ENCODE results near the gene MGAT4A. TPM values are rescaled to one million over a fixed set of nuclear protein-coding genes. Genes with fewer than 3 reads are reported as not detected.

MGAT4A gene
- total and polyA plus RNA-seq, 4 donors = 16.1 to 43.7 (median 31.9) TPM

DNA sequence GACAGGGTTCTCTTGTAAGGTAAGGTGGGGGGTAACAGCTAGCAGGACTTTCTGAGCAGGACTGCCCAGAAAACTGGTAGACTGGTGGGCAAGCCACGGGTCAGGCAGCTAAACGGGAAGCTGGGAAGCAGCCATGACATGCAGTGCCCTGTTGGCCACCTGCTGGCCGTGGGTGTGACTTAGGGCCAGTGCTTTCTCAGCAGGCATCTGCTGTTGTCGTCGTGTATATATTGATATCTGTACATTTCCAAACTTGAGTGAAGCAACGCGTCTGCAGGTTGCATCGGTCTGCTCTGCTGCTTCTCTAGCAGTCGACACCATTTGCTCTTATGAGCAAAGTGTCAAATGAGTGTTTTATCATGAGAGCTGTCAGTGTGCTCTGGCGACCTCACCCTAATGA lies 153.6 kb downstream of the MGAT4A start:
- TF ChIP-seq, protein P1, sequence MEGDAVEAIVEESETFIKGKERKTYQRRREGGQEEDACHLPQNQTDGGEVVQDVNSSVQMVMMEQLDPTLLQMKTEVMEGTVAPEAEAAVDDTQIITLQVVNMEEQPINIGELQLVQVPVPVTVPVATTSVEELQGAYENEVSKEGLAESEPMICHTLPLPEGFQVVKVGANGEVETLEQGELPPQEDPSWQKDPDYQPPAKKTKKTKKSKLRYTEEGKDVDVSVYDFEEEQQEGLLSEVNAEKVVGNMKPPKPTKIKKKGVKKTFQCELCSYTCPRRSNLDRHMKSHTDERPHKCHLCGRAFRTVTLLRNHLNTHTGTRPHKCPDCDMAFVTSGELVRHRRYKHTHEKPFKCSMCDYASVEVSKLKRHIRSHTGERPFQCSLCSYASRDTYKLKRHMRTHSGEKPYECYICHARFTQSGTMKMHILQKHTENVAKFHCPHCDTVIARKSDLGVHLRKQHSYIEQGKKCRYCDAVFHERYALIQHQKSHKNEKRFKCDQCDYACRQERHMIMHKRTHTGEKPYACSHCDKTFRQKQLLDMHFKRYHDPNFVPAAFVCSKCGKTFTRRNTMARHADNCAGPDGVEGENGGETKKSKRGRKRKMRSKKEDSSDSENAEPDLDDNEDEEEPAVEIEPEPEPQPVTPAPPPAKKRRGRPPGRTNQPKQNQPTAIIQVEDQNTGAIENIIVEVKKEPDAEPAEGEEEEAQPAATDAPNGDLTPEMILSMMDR (IDR thresholded peaks at IDR 0.05; ENCODE audit: control extremely low read depth, extremely low read depth) = no peak
- H3K36me3 ChIP-seq (ENCODE audit: control insufficient read depth in 4 of 4, insufficient read depth in 4 of 4, low read length in 4 of 4) = peaks cover 3 to 55% (median 9%) of the 10 kb centered on the region in 4 donors
- WGBS, 2 donors = 79 to 85% methylated on average over 10 of the region's 10 CpGs

GRCh38 chr2:98576666-98577312 lies 154.1 kb downstream of the MGAT4A start:
- H3K9me3 ChIP-seq (ENCODE audit: control insufficient read depth in 4 of 4, insufficient read depth in 3 of 4, low read length in 3 of 4) = no peaks in the 10 kb centered on the region
- 91 to 95% methylated on average over 22 of the region's 22 CpGs for WGBS, 2 donors
- no peaks in the 10 kb centered on the region for H3K4me1 ChIP-seq (ENCODE audit: control insufficient read depth in 5 of 5, insufficient read depth in 5 of 5, low read length in 5 of 5)
- no peak overlapping the region for H3K9ac ChIP-seq (ENCODE audit: insufficient read depth in 1 of 2, low read length in 2 of 2)
- DNase-seq (no peak), ATAC-seq (ENCODE audit: insufficient read depth, low FRiP score) (no peak)
- peaks cover 3 to 59% (median 7%) of the 10 kb centered on the region in 4 donors for H3K36me3 ChIP-seq (ENCODE audit: control insufficient read depth in 4 of 4, insufficient read depth in 4 of 4, low read length in 4 of 4)
- no peak overlapping the region for H3K27ac ChIP-seq (ENCODE audit: low read depth in 1 of 2, low read length in 1 of 2)
- no peaks in the 10 kb centered on the region for H3K27me3 ChIP-seq (ENCODE audit: control insufficient read depth in 3 of 3, insufficient read depth in 3 of 3, low read length in 2 of 3)
- TF ChIP-seq, protein P1 (IDR thresholded peaks at IDR 0.05; ENCODE audit: control extremely low read depth, extremely low read depth) = no peak
- no peak overlapping the region for H3K4me3 ChIP-seq

More for the DNA sequence above, 153.6 kb downstream of the MGAT4A start:
- H3K27ac ChIP-seq (ENCODE audit: low read depth in 1 of 2, low read length in 1 of 2) = no peak overlapping the region
- no peaks in the 10 kb centered on the region for H3K9me3 ChIP-seq (ENCODE audit: control insufficient read depth in 4 of 4, insufficient read depth in 3 of 4, low read length in 3 of 4)
- no peak overlapping the region for H3K9ac ChIP-seq (ENCODE audit: insufficient read depth in 1 of 2, low read length in 2 of 2)
- no peak for ATAC-seq (ENCODE audit: insufficient read depth, low FRiP score)
- no peak for DNase-seq
- no peaks in the 10 kb centered on the region for H3K27me3 ChIP-seq (ENCODE audit: control insufficient read depth in 3 of 3, insufficient read depth in 3 of 3, low read length in 2 of 3)
- H3K4me1 ChIP-seq (ENCODE audit: control insufficient read depth in 5 of 5, insufficient read depth in 5 of 5, low read length in 5 of 5) = no peaks in the 10 kb centered on the region
- no peak overlapping the region for H3K4me3 ChIP-seq

- no peaks in the 10 kb centered on the region for H3K27me3 ChIP-seq (ENCODE audit: control insufficient read depth in 3 of 3, insufficient read depth in 3 of 3, low read length in 2 of 3)
- TF ChIP-seq, protein P1 (IDR thresholded peaks at IDR 0.05; ENCODE audit: control extremely low read depth, extremely low read depth) = no peak
- H3K9me3 ChIP-seq (ENCODE audit: control insufficient read depth in 4 of 4, insufficient read depth in 3 of 4, low read length in 3 of 4) = no peaks in the 10 kb centered on the region
- WGBS, 2 donors = 96 to 97% methylated on average over 13 of the region's 13 CpGs
- no peak for ATAC-seq (ENCODE audit: insufficient read depth, low FRiP score)
- H3K36me3 ChIP-seq (ENCODE audit: control insufficient read depth in 4 of 4, insufficient read depth in 4 of 4, low read length in 4 of 4) = peaks cover 3 to 72% (median 7%) of the 10 kb centered on the region in 4 donors
- H3K4me1 ChIP-seq (ENCODE audit: control insufficient read depth in 5 of 5, insufficient read depth in 5 of 5, low read length in 5 of 5) = no peaks in the 10 kb centered on the region
- H3K9ac ChIP-seq (ENCODE audit: insufficient read depth in 1 of 2, low read length in 2 of 2) = no peak overlapping the region
- no peak overlapping the region for H3K4me3 ChIP-seq
- DNase-seq = no peak
- no peak overlapping the region for H3K27ac ChIP-seq (ENCODE audit: low read depth in 1 of 2, low read length in 1 of 2)
Measured at GRCh38 chr2:98573426-98573825, 157.5 kb downstream of the MGAT4A start.

DNA sequence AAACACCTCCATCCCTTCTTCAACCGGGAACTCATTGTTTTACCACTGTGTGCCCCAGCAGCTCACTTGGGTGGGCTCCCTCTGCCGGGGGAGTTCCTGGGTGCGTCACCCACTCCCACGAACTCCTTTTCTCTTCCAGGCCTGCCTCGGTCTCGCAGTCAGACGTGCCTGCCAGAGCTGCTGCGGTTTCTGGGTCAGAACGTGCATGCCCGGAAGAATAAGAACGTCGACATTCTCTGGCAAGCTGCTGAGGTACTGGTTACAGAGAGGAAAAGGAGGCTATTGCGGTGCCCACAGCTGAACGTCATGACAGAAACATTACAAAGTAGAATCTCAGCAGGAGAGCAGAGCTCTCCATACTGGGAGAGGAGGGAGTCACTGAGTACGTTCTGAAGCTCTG lies 158.3 kb downstream of the MGAT4A start:
- Histone ChIP-seq H3K9me3 (ENCODE audit: control insufficient read depth in 4 of 4, insufficient read depth in 3 of 4, low read length in 3 of 4) (no peaks in the 10 kb centered on the region), H3K36me3 (ENCODE audit: control insufficient read depth in 4 of 4, insufficient read depth in 4 of 4, low read length in 4 of 4) (peaks cover 3 to 71% (median 9%) of the 10 kb centered on the region in 4 donors), H3K9ac (ENCODE audit: insufficient read depth in 1 of 2, low read length in 2 of 2) (no peak overlapping the region), H3K4me1 (ENCODE audit: control insufficient read depth in 5 of 5, insufficient read depth in 5 of 5, low read length in 5 of 5) (no peaks in the 10 kb centered on the region), H3K27ac (ENCODE audit: low read depth in 1 of 2, low read length in 1 of 2) (no peak overlapping the region), H3K27me3 (ENCODE audit: control insufficient read depth in 3 of 3, insufficient read depth in 3 of 3, low read length in 2 of 3) (no peaks in the 10 kb centered on the region), H3K4me3 (no peak overlapping the region)
- TF ChIP-seq, protein P1 (IDR thresholded peaks at IDR 0.05; ENCODE audit: control extremely low read depth, extremely low read depth) = no peak
- DNase-seq = no peak
- ATAC-seq (ENCODE audit: insufficient read depth, low FRiP score) = no peak
- WGBS, 2 donors = 93% methylated on average over 15 of the region's 15 CpGs
